Left kidney (tissue), 2 donors: Measurements from ENCODE around the gene HIVEP1. TPM values are rescaled to one million over a fixed set of nuclear protein-coding genes. Genes with fewer than 3 reads are reported as not detected.
A peak's percentile ranks its signal among the peaks of the same experiment; 100 is the strongest.

Source experiments
- DNase-seq: peaks from one replicate; pipeline ENCODE4 v3.0.0-alpha.2; 2013
- polyA plus RNA-seq: library from polyadenylated mRNA; unstranded; fragments of 120-200 nt; gene quantifications from one replicate; pipeline ENCODE4 v1.2.1, GENCODE V29; 2013; ENCODE audit not compliant: insufficient read length

HIVEP1 gene
- polyA plus RNA-seq, 1 donor, result 25.5 TPM

GRCh38 chr6:12189661-12190060, 177.5 kb downstream of the HIVEP1 start:
- no peak for DNase-seq

GRCh38 chr6:12190252-12190651, 178.1 kb downstream of the HIVEP1 start:
- DNase-seq, result no peak

GRCh38 chr6:12196326-12196936, 184.3 kb downstream of the HIVEP1 start:
- no peak for DNase-seq

DNA sequence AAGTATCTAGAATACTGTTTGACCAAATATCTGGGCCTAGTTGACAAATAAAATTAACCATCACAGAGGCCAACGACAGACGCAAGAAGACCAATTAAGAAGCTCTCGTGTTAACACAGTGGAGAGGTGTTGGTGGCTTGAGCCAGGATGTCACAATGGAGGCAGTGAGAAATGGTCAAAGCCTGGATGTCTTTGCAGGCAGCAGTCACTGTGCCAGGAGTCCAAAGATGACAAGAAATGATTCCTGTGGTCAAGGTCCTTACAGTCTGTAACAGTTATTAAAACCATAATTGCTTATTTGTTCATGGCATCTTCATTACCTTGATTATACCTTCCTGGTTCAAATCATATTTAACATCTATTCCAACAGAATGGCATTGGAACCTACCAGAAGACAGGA, 186.7 kb downstream of the HIVEP1 start:
- DNase-seq, result no peak

GRCh38 chr6:12200015-12200564, 188.0 kb downstream of the HIVEP1 start:
- DNase-seq, result no peak

- no peak for DNase-seq
Measured at GRCh38 chr6:12200761-12201160, 188.6 kb downstream of the HIVEP1 start.

DNA sequence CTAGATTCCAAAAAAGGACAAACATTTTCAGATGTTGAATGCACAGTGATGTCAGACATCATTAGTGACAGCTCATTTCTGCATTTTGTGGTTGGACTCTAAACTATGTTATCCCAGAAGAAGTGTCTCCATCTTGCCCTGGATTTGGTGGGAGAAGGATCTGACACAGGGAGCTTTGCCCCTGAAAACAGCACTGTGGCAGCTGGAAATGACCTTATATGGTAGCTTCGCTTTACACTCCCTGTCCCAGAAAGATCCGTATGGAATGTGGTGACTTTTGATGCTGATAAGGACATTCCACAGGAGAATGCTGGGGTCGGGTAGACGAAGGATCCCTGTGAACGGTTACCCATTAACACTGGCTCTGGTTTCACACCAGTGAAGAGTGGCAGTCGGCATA, 190.9 kb downstream of the HIVEP1 start:
- peak; percentile 32 for DNase-seq

GRCh38 chr6:12208190-12208589, 196.1 kb downstream of the HIVEP1 start:
- no peak for DNase-seq

DNA sequence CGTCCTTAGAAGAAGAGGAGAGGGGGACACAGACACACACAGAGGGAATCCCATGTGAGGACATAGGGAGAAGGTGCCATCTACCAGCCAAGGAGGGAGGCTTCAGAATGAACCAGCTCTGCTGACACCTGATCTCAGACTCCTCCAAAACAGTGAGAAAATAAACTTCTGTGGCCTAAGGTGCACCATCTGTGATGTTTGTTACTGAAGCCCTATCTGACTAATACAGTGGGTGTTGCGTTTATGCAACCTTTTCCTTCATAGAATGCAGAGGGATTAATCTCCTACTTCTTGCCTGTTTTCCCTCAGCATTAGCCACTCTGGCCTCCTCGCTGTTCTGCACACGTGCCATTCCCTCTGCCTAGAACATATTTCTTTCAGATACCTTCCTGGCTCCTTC, 196.6 kb downstream of the HIVEP1 start:
- no peak for DNase-seq

Other genes starting within 250 kb of the HIVEP1 start
- 1.2 TPM for gene ADTRP, start 233.5 kb upstream of the HIVEP1 start, polyA plus RNA-seq